HFFc6 (cell line): ENCODE data around the gene ZDHHC22. TPM values are rescaled to one million over a fixed set of nuclear protein-coding genes. Genes with fewer than 3 reads are reported as not detected.

ENCODE experiments used
- DNase-seq: peaks from one replicate; pipeline ENCODE4 v3.0.0-alpha.2; 2018
- H3K27ac Mint-ChIP-seq: 2 replicates; pipeline ENCODE4 v1.8.0; 2020; ENCODE audit warnings: mild to moderate bottlenecking, mixed read lengths
- H3K27me3 Mint-ChIP-seq: 2 replicates; pipeline ENCODE4 v1.8.0; 2021; ENCODE audit warnings: mild to moderate bottlenecking, moderate library complexity, mixed read lengths; ENCODE audit not compliant: insufficient read depth
- H3K36me3 Mint-ChIP-seq: 2 replicates; pipeline ENCODE4 v1.8.0; 2021; ENCODE audit warnings: low read depth, mixed read lengths
- H3K4me1 Mint-ChIP-seq: 2 replicates; pipeline ENCODE4 v1.8.0; 2020; ENCODE audit warnings: low read depth, mixed read lengths
- H3K4me3 Mint-ChIP-seq: 2 replicates; pipeline ENCODE4 v1.8.0; 2020; ENCODE audit warnings: mild to moderate bottlenecking, moderate library complexity, mixed read lengths
- H3K9me3 Mint-ChIP-seq: 2 replicates; pipeline ENCODE4 v1.8.0; 2020; ENCODE audit warnings: mild to moderate bottlenecking, mixed read lengths
- total RNA-seq, 6 experiments: library from RNA; stranded (reverse); fragmentation: NEBNext Ultra II Directional; extraction: Animal tissue kit (Norgen Biotek cat#: 25700); gene quantifications; 2 replicates in 1 of 6; 3 replicates in 5 of 6; pipeline ENCODE4 v1.2.3, GENCODE V29; 2021
- TF ChIP-seq, protein P1 (sequence below): fragments of 200-600 bp; sonication (generic); IDR thresholded peaks from 2 replicates; pipeline ENCODE4 v1.5.0; 2021; ENCODE audit warnings: antibody characterized with exemption, mild to moderate bottlenecking

ZDHHC22 gene
- total RNA-seq, 6 experiments from 2014 or later: not detected

DNA sequence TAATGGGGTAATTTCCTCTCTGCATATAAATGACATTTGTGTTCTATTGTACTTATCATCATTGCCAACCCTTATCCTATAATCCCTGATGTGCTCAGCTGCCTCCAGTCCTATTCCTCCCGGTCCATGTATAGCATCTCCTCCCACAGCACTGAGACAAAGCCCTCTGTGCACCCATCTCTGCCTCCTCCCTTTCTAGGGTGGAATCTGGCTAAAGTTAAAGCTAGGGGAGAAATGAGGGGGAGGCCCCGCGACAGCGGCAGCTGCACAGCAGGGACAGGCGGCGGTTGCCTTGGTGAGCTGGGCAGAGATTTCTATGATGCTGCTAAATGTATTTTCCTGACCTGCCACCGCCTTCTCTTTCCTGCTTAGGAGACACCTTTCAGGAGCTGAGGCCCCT lies 12.8 kb upstream of the ZDHHC22 start:
- TF ChIP-seq, protein P1, sequence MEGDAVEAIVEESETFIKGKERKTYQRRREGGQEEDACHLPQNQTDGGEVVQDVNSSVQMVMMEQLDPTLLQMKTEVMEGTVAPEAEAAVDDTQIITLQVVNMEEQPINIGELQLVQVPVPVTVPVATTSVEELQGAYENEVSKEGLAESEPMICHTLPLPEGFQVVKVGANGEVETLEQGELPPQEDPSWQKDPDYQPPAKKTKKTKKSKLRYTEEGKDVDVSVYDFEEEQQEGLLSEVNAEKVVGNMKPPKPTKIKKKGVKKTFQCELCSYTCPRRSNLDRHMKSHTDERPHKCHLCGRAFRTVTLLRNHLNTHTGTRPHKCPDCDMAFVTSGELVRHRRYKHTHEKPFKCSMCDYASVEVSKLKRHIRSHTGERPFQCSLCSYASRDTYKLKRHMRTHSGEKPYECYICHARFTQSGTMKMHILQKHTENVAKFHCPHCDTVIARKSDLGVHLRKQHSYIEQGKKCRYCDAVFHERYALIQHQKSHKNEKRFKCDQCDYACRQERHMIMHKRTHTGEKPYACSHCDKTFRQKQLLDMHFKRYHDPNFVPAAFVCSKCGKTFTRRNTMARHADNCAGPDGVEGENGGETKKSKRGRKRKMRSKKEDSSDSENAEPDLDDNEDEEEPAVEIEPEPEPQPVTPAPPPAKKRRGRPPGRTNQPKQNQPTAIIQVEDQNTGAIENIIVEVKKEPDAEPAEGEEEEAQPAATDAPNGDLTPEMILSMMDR: no peak
- Mint-ChIP-seq H3K27me3 (peaks cover 24% of the 10 kb centered on the region), H3K36me3 (no peaks in the 10 kb centered on the region), H3K27ac (no peak overlapping the region), H3K4me3 (no peak overlapping the region), H3K9me3 (no peaks in the 10 kb centered on the region), H3K4me1 (peaks cover 15% of the 10 kb centered on the region)
- no peak for DNase-seq

DNA sequence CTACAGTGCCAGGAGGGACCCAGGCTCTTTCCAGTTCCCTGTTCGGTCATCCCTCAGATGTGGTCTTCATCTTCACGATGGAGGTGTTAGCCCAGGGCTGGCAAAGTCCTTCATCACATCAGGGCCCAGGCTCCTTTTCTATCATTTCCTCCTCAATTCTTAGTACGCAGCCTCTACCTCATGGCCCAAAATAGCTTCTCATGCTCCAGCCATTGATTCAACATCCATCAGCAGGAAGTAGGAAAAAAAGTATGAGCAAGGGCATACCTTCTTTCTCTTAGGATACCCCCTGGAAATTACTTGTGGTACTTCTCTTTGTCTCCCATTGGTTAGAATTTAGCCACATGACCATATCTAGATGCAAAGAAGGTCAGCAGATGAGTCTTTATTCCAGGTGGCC lies 12.2 kb upstream of the ZDHHC22 start:
- Mint-ChIP-seq H3K4me3 (no peak overlapping the region), H3K4me1 (peaks cover 12% of the 10 kb centered on the region), H3K27me3 (peaks cover 24% of the 10 kb centered on the region), H3K36me3 (no peaks in the 10 kb centered on the region), H3K9me3 (no peaks in the 10 kb centered on the region), H3K27ac (no peak overlapping the region)
- no peak for DNase-seq
- TF ChIP-seq, protein P1: no peak

DNA sequence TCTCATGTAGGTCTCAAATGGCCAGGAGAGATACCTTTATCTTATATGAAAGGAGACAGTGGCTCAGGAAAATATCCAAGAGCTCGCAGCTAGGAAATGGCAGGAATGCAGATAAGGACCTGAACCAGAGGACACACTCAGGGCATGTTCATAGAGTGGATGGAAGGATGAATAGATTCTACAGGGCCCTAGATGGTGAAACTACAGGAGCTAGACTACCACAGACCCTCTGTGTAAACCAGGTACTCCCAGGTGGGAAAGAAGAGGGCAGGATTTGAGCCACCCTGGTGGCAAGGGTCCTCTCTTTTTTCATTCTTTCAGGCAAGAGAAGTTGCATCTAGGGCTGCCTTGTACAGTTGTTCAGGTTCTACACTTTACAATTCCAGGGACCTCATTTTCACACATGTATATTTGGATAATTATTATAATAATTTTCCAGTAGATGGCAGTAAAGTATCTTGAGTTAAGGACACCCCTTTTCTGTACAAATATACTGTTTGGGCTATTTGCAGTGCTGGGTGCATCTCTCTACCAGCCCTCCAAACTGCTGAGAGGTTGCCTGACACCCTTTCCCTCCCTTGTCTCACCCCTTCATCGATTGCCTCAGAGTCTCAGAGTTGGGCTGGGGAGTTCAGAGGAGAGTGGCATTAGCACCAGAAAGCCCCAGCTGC lies 10.5 kb upstream of the ZDHHC22 start:
- H3K4me3 Mint-ChIP-seq: no peak overlapping the region
- no peaks in the 10 kb centered on the region for H3K36me3 Mint-ChIP-seq
- H3K27ac Mint-ChIP-seq: no peak overlapping the region
- peak; percentile 19 for DNase-seq
- TF ChIP-seq, protein P1: peak; percentile 60
- H3K9me3 Mint-ChIP-seq: no peaks in the 10 kb centered on the region
- H3K4me1 Mint-ChIP-seq: no peaks in the 10 kb centered on the region
- peaks cover 22% of the 10 kb centered on the region for H3K27me3 Mint-ChIP-seq

DNA sequence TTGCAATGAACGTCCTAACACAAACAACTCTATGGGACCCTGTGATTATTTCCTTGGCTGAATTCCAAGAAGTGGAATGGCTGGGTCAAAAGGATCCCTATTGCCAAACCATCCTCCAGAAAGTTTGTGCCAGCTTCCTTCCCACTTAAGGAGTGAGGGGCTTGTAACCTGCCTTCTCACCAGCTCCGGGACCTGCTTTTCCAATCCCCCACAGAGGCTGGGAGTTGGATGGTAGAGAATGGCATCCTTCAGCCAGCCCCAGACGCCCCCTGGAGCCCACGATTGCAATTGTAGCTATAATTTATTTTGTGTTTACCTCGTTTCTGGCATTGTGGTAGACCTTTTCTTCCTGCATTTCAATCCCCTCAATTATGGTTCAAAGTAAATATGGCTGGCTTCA lies 9.7 kb upstream of the ZDHHC22 start:
- TF ChIP-seq, protein P1: peak; percentile 75
- peak; percentile 19 for DNase-seq
- no peaks in the 10 kb centered on the region for H3K36me3 Mint-ChIP-seq
- no peak overlapping the region for H3K4me3 Mint-ChIP-seq
- no peaks in the 10 kb centered on the region for H3K4me1 Mint-ChIP-seq
- H3K27ac Mint-ChIP-seq: no peak overlapping the region
- peaks cover 27% of the 10 kb centered on the region for H3K27me3 Mint-ChIP-seq
- no peaks in the 10 kb centered on the region for H3K9me3 Mint-ChIP-seq

DNA sequence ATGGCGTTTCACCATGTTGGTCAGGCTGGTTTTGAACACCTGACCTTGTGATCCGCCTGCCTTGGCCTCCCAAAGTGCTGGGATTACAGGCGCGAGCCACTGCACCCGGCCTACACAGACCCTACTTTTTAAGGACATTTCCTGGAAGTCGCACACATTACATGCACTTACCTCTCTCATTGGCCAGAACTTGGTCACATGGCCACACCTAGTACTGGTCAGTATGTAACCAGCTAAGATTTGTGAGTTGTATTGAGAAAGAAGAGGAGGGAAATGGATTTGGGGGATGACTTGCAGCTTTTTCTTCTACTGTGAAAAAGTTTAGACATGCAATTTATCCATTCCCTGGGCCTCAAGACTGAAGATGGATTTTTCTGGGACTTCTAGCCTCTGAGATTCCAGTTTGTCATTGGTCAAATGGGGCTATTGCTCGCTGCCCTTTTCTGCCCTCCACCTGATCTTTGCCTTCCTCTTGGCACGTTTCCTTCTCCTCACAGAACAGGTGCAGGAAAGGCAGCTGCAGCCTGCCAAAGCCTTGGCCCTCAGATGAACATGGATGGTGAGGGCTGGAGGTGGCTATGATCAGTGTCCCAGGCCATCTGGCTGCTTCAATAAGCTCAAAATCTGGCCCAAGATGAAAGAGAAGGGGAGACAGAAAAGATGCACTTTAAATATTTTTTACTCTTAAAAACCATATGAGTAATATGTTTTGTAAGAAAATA lies 7.1 kb upstream of the ZDHHC22 start:
- H3K9me3 Mint-ChIP-seq: no peaks in the 10 kb centered on the region
- no peak overlapping the region for H3K4me3 Mint-ChIP-seq
- no peak for DNase-seq
- no peaks in the 10 kb centered on the region for H3K4me1 Mint-ChIP-seq
- TF ChIP-seq, protein P1: no peak
- H3K27ac Mint-ChIP-seq: no peak overlapping the region
- H3K36me3 Mint-ChIP-seq: no peaks in the 10 kb centered on the region
- H3K27me3 Mint-ChIP-seq: peaks cover 29% of the 10 kb centered on the region
